HepG2 (cell line): ENCODE data around the gene SRCAP. TPM values are rescaled to one million over a fixed set of nuclear protein-coding genes. Genes with fewer than 3 reads are reported as not detected.

Experiments used
- JUNB ChIP-seq: sonication (generic); formaldehyde crosslinking; IDR thresholded peaks from 2 replicates; pipeline ENCODE4 v1.8.0; 2022; ENCODE audit warnings: missing genetic modification reagents, mild to moderate bottlenecking, borderline replicate concordance
- RARA ChIP-seq: IDR thresholded peaks from 2 replicates; pipeline ENCODE4 v1.6.1; 2016; ENCODE audit warnings: missing genetic modification reagents, missing compliant biosample characterization
- RORA ChIP-seq: sonication (generic); formaldehyde crosslinking; IDR thresholded peaks from 2 replicates; pipeline ENCODE4 v1.5.0; 2020; ENCODE audit warnings: mild to moderate bottlenecking, missing genetic modification reagents, moderate library complexity
- SALL1 ChIP-seq: sonication (generic); formaldehyde crosslinking; IDR thresholded peaks from 2 replicates; pipeline ENCODE4 v1.8.0; 2022; ENCODE audit warnings: mild to moderate bottlenecking, missing genetic modification reagents
- ZFX ChIP-seq: sonication (generic); formaldehyde crosslinking; IDR thresholded peaks from 2 replicates; pipeline ENCODE4 v1.4.0; 2020; ENCODE audit warnings: mild to moderate bottlenecking, low read depth, missing genetic modification reagents, moderate library complexity
- ZNF329 ChIP-seq: sonication (generic); formaldehyde crosslinking; IDR thresholded peaks from 2 replicates; pipeline ENCODE4 v1.9.0; 2021; ENCODE audit warnings: low read depth, mild to moderate bottlenecking, missing genetic modification reagents
- ZNF550 ChIP-seq: sonication (generic); formaldehyde crosslinking; IDR thresholded peaks from 2 replicates; pipeline ENCODE4 v1.4.0; 2020; ENCODE audit warnings: mild to moderate bottlenecking, missing genetic modification reagents, borderline replicate concordance
- ZNF564 ChIP-seq: sonication (generic); formaldehyde crosslinking; IDR thresholded peaks from 2 replicates; pipeline ENCODE4 v1.8.1; 2023; ENCODE audit warnings: mild to moderate bottlenecking, missing genetic modification reagents
- polyA plus RNA-seq, 8 experiments: library from polyadenylated mRNA; depleted of rRNA in 3 of 8; stranded (reverse) in 7 of 8; unstranded in 1 of 8; fragments of >200 nt; fragmentation: Illumina TruSeq in 4 of 8; extraction: Trizol in 4 of 8; gene quantifications; 2 replicates each; pipeline versions ENCODE4 v1.2.1 to v1.2.3, GENCODE V29; 2011 to 2016; ENCODE audit warnings: low read depth in 4 of 8, missing spikeins in 1 of 8, mixed read lengths in 1 of 8; ENCODE audit not compliant: insufficient read depth in 1 of 8
- total RNA-seq, 5 experiments: library from RNA; depleted of rRNA; stranded (reverse); fragments of >200 nt; fragmentation: Illumina TruSeq; extraction: Trizol; gene quantifications; 2 replicates each; pipeline ENCODE4 v1.2.3, GENCODE V29; 2016; ENCODE audit warnings: low read depth in 1 of 5
- TF ChIP-seq, protein P1 (sequence below): sonication (generic); formaldehyde crosslinking; IDR thresholded peaks from 2 replicates; pipeline ENCODE4 v1.9.0; 2021; ENCODE audit warnings: missing genetic modification reagents, borderline replicate concordance
- TF ChIP-seq, protein P2 (sequence below), 2 experiments: sonication (generic) in 1 of 2; formaldehyde crosslinking in 1 of 2; IDR thresholded peaks; 2 replicates each; pipeline versions ENCODE4 v1.6.1 to v1.9.0; 2014 to 2022; ENCODE audit warnings: antibody characterized with exemption in 1 of 2, borderline replicate concordance in 1 of 2, inconsistent platforms in 1 of 2, low read depth in 1 of 2, missing genetic modification reagents in 1 of 2
- TF ChIP-seq, protein P3 (sequence below), 2 experiments: sonication (generic) in 1 of 2; formaldehyde crosslinking in 1 of 2; IDR thresholded peaks; 2 replicates each; pipeline versions ENCODE4 v1.4.0 to v1.6.1; 2018 to 2020; ENCODE audit warnings: missing genetic modification reagents in 2 of 2, borderline replicate concordance in 1 of 2, low read depth in 1 of 2, mild to moderate bottlenecking in 1 of 2, missing biosample characterization in 1 of 2

SRCAP gene
- total and polyA plus RNA-seq, 2 of the 13 experiments (the other 11 are each of a cell fraction or from before 2014, with no cell fraction given) = 4.9 to 9.0 TPM

DNA sequence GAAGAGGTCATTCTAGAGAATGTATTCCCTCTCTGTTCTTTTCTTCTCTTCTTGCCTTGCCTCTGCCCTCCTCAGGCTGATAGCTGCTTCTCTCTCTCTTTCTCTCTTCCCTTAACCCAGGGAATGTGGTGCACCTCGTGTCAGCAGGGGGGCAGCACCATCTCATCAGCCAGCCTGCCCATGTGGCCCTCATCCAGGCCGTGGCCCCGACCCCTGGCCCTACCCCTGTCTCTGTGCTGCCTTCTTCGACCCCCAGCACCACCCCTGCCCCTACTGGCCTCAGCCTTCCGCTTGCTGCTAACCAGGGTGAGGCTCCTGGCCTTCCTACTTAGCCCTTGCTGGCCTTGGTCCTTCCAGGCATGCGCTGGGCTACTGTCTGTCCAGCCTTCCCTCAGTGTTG lies 23.5 kb downstream of the SRCAP start (continued):
- TF ChIP-seq SALL1 (CRISPR knock-in tag) = no peak
- TF ChIP-seq, protein P1, sequence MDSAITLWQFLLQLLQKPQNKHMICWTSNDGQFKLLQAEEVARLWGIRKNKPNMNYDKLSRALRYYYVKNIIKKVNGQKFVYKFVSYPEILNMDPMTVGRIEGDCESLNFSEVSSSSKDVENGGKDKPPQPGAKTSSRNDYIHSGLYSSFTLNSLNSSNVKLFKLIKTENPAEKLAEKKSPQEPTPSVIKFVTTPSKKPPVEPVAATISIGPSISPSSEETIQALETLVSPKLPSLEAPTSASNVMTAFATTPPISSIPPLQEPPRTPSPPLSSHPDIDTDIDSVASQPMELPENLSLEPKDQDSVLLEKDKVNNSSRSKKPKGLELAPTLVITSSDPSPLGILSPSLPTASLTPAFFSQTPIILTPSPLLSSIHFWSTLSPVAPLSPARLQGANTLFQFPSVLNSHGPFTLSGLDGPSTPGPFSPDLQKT (CRISPR knock-in tag) = no peak
- TF ChIP-seq ZNF550 (CRISPR knock-in tag) = no peak
- TF ChIP-seq, protein P2, sequence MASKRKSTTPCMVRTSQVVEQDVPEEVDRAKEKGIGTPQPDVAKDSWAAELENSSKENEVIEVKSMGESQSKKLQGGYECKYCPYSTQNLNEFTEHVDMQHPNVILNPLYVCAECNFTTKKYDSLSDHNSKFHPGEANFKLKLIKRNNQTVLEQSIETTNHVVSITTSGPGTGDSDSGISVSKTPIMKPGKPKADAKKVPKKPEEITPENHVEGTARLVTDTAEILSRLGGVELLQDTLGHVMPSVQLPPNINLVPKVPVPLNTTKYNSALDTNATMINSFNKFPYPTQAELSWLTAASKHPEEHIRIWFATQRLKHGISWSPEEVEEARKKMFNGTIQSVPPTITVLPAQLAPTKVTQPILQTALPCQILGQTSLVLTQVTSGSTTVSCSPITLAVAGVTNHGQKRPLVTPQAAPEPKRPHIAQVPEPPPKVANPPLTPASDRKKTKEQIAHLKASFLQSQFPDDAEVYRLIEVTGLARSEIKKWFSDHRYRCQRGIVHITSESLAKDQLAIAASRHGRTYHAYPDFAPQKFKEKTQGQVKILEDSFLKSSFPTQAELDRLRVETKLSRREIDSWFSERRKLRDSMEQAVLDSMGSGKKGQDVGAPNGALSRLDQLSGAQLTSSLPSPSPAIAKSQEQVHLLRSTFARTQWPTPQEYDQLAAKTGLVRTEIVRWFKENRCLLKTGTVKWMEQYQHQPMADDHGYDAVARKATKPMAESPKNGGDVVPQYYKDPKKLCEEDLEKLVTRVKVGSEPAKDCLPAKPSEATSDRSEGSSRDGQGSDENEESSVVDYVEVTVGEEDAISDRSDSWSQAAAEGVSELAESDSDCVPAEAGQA (IDR thresholded peaks at IDR 0.05; ENCODE audit: low read depth) = no peak
- TF ChIP-seq, protein P2 (CRISPR knock-in tag; IDR thresholded peaks at IDR 0.05; ENCODE audit: borderline replicate concordance) = no peak
- 0 out of 2 replicates have a peak, but pooled peaks have one; percentile 40 for TF ChIP-seq ZFX
- no peak for TF ChIP-seq ZNF329 (CRISPR knock-in tag)
- no peak for TF ChIP-seq RORA (CRISPR knock-in tag)
- TF ChIP-seq ZNF564 = no peak
- no peak for TF ChIP-seq JUNB (CRISPR knock-in tag)
- no peak for TF ChIP-seq RARA (CRISPR knock-in tag)
- TF ChIP-seq, protein P3, sequence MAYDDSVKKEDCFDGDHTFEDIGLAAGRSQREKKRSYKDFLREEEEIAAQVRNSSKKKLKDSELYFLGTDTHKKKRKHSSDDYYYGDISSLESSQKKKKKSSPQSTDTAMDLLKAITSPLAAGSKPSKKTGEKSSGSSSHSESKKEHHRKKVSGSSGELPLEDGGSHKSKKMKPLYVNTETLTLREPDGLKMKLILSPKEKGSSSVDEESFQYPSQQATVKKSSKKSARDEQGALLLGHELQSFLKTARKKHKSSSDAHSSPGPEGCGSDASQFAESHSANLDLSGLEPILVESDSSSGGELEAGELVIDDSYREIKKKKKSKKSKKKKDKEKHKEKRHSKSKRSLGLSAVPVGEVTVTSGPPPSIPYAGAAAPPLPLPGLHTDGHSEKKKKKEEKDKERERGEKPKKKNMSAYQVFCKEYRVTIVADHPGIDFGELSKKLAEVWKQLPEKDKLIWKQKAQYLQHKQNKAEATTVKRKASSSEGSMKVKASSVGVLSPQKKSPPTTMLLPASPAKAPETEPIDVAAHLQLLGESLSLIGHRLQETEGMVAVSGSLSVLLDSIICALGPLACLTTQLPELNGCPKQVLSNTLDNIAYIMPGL (CRISPR knock-in tag; IDR thresholded peaks at IDR 0.05; ENCODE audit: borderline replicate concordance in 1 of 2, low read depth in 1 of 2) = no peak
